Lung (tissue), 12 donors: ENCODE measurements around the gene ARIH1. TPM values are rescaled to one million over a fixed set of nuclear protein-coding genes. Genes with fewer than 3 reads are reported as not detected.

Experiments
- ATAC-seq: fragments of 200-7000 bp; cut with Tn5 transposase; one replicate; pipeline ENCODE4 v1.9.1; 2020; ENCODE audit warnings: moderate number of reproducible peaks; ENCODE audit not compliant: insufficient read depth, low FRiP score
- DNase-seq, 3 donors: peaks; one replicate each; pipeline ENCODE4 v3.0.0-alpha.2; 2013 to 2017
- H3K27ac ChIP-seq, 2 donors: one replicate each; pipeline ENCODE4 v1.5.1; 2013; ENCODE audit warnings: mild to moderate bottlenecking in 2 of 2, moderate library complexity in 2 of 2, control low read depth in 1 of 2, inconsistent platforms in 1 of 2, low read depth in 1 of 2, low read length in 1 of 2
- H3K27me3 ChIP-seq, 3 donors: one replicate each; pipeline ENCODE4 v1.5.1; 2013; ENCODE audit warnings: low read length in 2 of 3; ENCODE audit not compliant: control insufficient read depth in 3 of 3, insufficient read depth in 3 of 3
- H3K36me3 ChIP-seq, 4 donors: one replicate each; pipeline ENCODE4 v1.5.1; 2013; ENCODE audit warnings: low read length in 4 of 4, mild to moderate bottlenecking in 1 of 4, moderate library complexity in 1 of 4; ENCODE audit not compliant: control insufficient read depth in 4 of 4, insufficient read depth in 4 of 4
- H3K4me1 ChIP-seq, 5 donors: one replicate each; pipeline ENCODE4 v1.5.1; 2013; ENCODE audit warnings: low read length in 5 of 5, mild to moderate bottlenecking in 2 of 5, moderate library complexity in 1 of 5; ENCODE audit not compliant: control insufficient read depth in 5 of 5, insufficient read depth in 5 of 5
- H3K4me3 ChIP-seq: one replicate; pipeline ENCODE4 v1.5.1; 2013; ENCODE audit warnings: mild to moderate bottlenecking, control low read depth, moderate library complexity
- H3K9ac ChIP-seq, 2 donors: one replicate each; pipeline ENCODE4 v1.5.1; 2013; ENCODE audit warnings: low read length in 2 of 2, control low read depth in 1 of 2; ENCODE audit not compliant: insufficient read depth in 1 of 2
- H3K9me3 ChIP-seq, 4 donors: one replicate each; pipeline ENCODE4 v1.5.1; 2013; ENCODE audit warnings: low read length in 3 of 4, mild to moderate bottlenecking in 1 of 4, moderate library complexity in 1 of 4; ENCODE audit not compliant: control insufficient read depth in 4 of 4, insufficient read depth in 3 of 4
- WGBS, 2 donors: extraction: QIAGEN DNeasy Blood & Tissue Kit; methylation state at CpG; one replicate each; pipeline ENCODE4 v1.1.7; 2013; 5-methylcytosine and 5-hydroxymethylcytosine counted together
- polyA plus RNA-seq, 2 donors: library from polyadenylated mRNA; stranded (reverse); fragments of 200-250 nt; gene quantifications; one replicate each; pipeline ENCODE4 v1.2.1, GENCODE V29; 2013
- total RNA-seq, 2 donors: library from RNA; depleted of rRNA in 1 of 2; stranded (reverse); fragments of >200 nt in 1 of 2; gene quantifications; one replicate each; pipeline ENCODE4 v1.2.1, GENCODE V29; 2014 to 2021
- TF ChIP-seq, protein P1 (sequence below): IDR thresholded peaks from 2 replicates; pipeline ENCODE4 v1.5.1; 2012; ENCODE audit warnings: mild to moderate bottlenecking; ENCODE audit errors: control extremely low read depth, extremely low read depth
- donor health status: control.
- donor health status: control.
- donor health status: Bipolar disorder and iron deficiency.
- donor health status: healthy.
- donor health status: DM: yes; HTN: yes; CAD: no.

Gene ARIH1
- total and polyA plus RNA-seq, 4 donors = 18.8 to 131 (median 66.0) TPM

DNA sequence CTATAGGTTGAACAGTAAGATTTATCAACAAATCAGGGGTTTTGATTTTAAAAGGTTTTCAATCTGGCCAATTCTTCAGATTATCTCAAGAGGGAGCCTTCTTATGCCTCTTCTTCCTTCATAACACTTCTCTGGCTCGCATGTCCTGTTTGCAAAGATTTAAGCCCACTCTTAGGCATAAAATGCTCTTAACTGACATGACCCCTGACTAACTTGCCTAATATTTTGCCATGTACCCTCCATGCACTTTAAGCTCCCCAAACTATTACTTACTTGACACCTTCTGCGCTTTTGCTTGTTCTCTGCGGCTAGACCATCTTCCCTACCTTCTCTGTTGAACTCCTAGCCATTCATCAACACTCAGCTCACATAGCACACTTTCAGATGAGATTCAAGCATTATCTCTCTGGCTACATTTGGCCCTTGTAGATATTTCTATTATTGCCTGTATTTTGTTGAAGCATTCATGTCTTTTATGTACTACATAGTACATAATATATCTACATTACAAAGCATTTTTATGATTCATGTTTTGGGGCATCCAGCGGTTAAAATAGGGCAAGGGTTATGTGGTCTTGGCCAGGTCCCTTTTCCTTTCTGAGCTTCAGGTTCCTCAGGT is 1.0 kb upstream of the ARIH1 start:
- TF ChIP-seq, protein P1, sequence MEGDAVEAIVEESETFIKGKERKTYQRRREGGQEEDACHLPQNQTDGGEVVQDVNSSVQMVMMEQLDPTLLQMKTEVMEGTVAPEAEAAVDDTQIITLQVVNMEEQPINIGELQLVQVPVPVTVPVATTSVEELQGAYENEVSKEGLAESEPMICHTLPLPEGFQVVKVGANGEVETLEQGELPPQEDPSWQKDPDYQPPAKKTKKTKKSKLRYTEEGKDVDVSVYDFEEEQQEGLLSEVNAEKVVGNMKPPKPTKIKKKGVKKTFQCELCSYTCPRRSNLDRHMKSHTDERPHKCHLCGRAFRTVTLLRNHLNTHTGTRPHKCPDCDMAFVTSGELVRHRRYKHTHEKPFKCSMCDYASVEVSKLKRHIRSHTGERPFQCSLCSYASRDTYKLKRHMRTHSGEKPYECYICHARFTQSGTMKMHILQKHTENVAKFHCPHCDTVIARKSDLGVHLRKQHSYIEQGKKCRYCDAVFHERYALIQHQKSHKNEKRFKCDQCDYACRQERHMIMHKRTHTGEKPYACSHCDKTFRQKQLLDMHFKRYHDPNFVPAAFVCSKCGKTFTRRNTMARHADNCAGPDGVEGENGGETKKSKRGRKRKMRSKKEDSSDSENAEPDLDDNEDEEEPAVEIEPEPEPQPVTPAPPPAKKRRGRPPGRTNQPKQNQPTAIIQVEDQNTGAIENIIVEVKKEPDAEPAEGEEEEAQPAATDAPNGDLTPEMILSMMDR = no peak
- ATAC-seq = no peak
- H3K9ac ChIP-seq = peak overlapping the region; percentile 95 to 100
- DNase-seq = peak; percentile 21 to 78 (median 66)
- H3K9me3 ChIP-seq = peaks cover 0 to 3% (median 0%) of the 10 kb centered on the region in 4 donors
- 42 to 48% methylated on average over 4 of the region's 4 CpGs for WGBS, 2 donors
- peaks cover 0 to 4% (median 2%) of the 10 kb centered on the region in 4 donors for H3K36me3 ChIP-seq
- H3K4me1 ChIP-seq = peaks cover 3 to 28% (median 12%) of the 10 kb centered on the region in 5 donors
- peak overlapping the region; percentile 99 to 100 for H3K27ac ChIP-seq
- H3K4me3 ChIP-seq = peak overlapping the region; percentile 99
- no peaks in the 10 kb centered on the region for H3K27me3 ChIP-seq

DNA sequence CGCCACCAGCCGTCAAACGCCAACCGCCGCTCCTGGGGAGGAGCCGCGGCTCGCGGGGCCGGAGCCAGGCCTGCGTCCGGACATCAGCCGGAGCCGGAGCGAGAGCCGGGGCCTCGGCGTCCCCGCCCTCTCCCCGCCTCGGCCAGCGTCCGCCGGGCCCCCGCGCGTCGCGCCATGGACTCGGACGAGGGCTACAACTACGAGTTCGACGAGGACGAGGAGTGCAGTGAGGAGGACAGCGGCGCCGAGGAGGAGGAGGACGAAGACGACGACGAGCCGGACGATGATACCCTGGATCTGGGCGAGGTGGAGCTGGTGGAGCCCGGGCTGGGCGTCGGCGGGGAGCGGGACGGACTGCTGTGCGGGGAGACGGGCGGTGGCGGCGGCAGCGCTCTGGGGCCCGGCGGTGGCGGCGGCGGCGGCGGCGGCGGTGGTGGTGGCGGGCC is 359 bp downstream of the ARIH1 start:
- Histone ChIP-seq H3K9me3 (peaks cover 0 to 3% (median 0%) of the 10 kb centered on the region in 4 donors), H3K27ac (peak overlapping the region; percentile 99 to 100), H3K9ac (peak overlapping the region; percentile 93 to 100), H3K36me3 (peaks cover 0 to 11% (median 6%) of the 10 kb centered on the region in 4 donors), H3K4me1 (peaks cover 3 to 28% (median 12%) of the 10 kb centered on the region in 5 donors), H3K27me3 (no peaks in the 10 kb centered on the region), H3K4me3 (peak overlapping the region; percentile 99)
- DNase-seq (no peak), ATAC-seq (peak; percentile 54)
- TF ChIP-seq, protein P1 = no peak
- WGBS, 2 donors = 0 to 2% methylated on average over 47 to 67 of the region's 67 CpGs

DNA sequence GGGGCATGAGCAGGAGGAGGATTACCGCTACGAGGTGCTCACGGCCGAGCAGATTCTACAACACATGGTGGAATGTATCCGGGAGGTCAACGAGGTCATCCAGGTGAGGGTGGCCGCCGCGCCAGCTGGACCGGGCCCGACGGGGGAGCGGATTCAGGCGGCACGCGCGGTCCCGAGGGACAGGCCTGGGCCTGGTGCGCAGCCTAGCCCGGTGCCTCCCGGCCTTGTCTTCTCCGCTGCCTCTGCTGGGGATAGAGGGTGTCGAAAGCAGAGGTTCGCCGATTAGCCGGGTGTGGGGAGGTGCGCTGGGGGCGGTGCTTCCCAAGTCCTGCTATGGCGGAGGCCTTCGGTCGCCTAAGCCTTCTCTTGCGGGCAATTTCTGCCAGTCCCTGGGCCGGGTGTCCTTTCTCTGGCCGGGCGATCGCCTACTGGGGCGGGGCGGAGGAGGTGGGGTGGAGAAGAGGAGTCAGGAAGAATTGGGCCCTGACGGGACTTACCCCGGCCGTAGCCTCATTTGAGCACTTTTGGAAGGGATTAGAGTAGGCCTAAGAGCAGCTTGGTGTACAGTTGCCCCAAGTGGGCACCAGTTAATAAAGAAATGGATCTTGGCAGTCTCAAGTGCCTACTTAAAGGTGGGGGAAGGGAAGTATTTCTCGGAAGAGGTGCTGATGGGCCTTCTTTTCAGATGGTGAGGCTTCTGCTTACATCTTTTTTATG is 940 bp downstream of the ARIH1 start:
- Histone ChIP-seq H3K27ac (peak overlapping the region; percentile 99 to 100), H3K4me1 (peaks cover 3 to 28% (median 12%) of the 10 kb centered on the region in 5 donors), H3K27me3 (no peaks in the 10 kb centered on the region), H3K9ac (peak overlapping the region; percentile 93 to 100), H3K4me3 (peak overlapping the region; percentile 99), H3K36me3 (peaks cover 0 to 11% (median 6%) of the 10 kb centered on the region in 4 donors), H3K9me3 (peaks cover 0 to 3% (median 0%) of the 10 kb centered on the region in 4 donors)
- DNase-seq = peak; percentile 82 to 86 (median 83)
- WGBS, 2 donors = 0% methylated on average over 26 to 42 of the region's 42 CpGs
- TF ChIP-seq, protein P1 = no peak
- peak; percentile 44 for ATAC-seq
